OCI-M2 (cell line): Measurements from ENCODE around the gene RBP3.

Experiments used
- DNase-seq: peaks from one replicate; lab custom pipeline; 2025; ENCODE audit not compliant: unreplicated experiment; lab: John Stamatoyannopoulos, UW

The RBP3 gene

GRCh38 chr10:47334466-47335295 is 13.5 kb upstream of the RBP3 start:
- DNase-seq, result no peak

GRCh38 chr10:47335906-47336305 is 12.3 kb upstream of the RBP3 start:
- no peak for DNase-seq

DNA sequence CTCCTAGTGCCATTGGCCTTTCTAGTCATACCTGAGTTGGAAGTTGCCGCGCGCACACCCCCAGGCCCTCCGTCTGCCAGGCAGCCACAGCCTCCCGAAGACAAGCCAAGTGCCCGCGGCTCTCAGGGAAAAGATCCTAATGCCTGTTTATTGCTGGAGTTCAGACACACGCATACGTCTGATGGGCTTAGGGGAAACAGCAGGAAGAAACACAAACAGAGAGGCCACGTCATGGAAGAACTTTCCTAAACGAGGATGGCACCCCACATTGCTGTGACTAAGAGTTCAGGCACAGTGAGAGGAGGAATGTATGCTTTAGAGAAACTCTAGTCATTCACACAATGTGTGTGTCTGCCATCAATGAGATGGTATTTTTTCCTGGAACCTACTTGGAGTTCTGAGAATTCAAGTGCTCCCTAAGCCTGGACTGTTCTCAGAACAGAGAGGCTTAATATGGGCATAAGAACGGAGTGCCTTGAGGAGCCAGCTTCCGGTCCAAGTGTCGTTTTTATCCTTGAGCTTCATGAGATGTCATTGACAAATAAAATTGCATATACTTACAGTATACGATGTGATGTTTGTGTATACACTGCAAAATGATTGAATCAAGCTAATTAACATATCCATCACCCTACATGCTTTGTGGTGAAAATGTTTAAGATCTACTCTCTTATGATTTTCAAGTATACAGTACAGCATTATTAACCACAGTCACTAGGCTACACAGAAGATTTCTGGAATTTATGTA is 11.6 kb upstream of the RBP3 start:
- no peak for DNase-seq

- no peak for DNase-seq
These were observed 10.9 kb upstream of the RBP3 start for GRCh38 chr10:47337310-47337709.

GRCh38 chr10:47339186-47339735 is 8.9 kb upstream of the RBP3 start:
- no peak for DNase-seq

GRCh38 chr10:47339759-47340607 is 8.2 kb upstream of the RBP3 start:
- DNase-seq, result no peak

DNA sequence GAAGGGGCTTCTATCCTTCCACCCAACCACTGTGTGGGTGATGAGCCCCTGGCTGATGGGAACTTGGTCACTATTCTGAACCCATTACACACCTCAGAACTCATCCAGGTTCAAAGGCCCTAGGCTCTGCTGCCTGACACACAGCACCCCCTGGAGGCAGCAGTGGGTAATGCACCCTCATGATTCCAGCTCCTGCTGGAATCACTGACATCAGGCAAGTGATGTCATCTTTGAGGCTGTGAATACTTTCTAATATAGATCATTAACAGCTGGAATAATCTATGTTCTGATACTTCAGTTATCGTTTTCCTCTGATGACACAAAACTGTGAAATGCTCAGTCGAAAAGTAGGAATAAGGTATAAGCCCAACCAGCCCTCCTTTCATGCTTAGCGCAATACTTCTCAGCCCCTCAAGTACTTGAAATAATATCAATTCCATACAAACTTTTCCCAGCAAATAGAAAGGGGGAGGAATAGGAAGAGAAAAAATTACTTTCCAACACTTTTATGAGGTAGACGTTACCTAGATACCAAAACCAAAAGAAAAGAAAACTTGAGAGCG is 7.5 kb upstream of the RBP3 start:
- no peak for DNase-seq

DNA sequence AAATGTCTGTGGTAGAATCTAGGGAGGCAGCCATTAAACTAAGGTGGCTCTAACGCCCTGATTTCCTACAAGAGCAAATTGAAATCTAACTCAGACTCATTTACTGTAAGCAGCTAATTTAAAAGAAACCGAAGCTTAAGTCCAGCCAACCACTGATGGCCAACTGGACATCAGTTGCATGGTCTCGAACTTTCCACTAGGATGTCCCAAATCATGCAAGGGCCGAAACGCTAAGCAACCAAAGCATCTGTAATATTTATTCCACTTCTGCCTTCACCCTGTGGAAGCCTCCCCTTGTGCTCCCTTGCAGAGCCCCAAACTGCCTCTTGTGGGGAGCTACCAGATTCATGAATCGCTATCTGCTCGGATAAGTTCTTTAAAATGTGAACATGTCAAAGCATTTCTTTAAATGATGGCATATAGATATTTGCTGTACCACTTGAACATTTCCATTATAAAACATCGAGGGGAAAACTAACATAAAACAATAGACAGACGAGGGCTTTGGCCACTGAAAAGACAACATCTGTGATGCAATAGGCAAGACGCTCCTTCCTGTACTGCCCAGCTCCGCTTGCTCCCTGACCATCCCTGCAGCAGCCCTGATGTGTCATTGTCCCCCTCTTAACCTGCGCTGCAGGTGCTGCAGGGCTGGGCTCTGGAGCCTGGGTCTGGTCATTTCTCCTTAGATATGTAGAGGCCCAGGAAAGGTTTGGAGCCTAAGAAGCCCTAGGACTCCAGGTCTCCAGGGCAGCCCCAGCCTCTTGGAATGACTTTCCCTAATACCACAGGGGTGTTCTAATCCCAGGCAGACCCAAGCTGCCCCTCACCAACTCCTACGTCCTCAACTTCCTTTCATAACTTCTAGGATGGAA is 2.9 kb upstream of the RBP3 start:
- DNase-seq, result no peak

DNA sequence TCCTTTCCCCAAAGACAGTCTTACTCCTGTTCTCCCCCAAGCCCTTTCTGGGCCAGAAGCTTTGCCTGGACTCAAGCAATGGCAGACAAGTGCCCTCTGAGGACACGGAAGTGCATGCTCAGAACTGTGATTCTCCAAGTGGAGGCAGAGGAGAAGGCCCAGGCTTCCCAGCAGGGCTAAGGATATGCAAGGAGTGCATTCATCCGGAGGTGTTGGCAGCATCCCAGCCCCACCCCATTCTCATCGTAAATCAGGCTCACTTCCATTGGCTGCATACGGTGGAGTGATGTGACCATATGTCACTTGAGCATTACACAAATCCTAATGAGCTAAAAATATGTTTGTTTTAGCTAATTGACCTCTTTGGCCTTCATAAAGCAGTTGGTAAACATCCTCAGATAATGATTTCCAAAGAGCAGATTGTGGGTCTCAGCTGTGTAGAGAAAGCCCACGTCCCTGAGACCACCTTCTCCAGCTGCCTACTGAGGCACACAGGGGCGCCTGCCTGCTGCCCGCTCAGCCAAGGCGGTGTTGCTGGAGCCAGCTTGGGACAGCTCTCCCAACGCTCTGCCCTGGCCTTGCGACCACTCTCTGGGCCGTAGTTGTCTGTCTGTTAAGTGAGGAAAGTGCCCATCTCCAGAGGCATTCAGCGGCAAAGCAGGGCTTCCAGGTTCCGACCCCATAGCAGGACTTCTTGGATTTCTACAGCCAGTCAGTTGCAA is 1.4 kb upstream of the RBP3 start:
- no peak for DNase-seq

DNA sequence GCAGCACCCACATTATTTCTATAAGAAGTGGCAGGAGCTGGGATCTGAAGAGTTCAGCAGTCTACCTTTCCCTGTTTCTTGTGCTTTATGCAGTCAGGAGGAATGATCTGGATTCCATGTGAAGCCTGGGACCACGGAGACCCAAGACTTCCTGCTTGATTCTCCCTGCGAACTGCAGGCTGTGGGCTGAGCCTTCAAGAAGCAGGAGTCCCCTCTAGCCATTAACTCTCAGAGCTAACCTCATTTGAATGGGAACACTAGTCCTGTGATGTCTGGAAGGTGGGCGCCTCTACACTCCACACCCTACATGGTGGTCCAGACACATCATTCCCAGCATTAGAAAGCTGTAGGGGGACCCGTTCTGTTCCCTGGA is 874 bp upstream of the RBP3 start:
- DNase-seq, result no peak

DNA sequence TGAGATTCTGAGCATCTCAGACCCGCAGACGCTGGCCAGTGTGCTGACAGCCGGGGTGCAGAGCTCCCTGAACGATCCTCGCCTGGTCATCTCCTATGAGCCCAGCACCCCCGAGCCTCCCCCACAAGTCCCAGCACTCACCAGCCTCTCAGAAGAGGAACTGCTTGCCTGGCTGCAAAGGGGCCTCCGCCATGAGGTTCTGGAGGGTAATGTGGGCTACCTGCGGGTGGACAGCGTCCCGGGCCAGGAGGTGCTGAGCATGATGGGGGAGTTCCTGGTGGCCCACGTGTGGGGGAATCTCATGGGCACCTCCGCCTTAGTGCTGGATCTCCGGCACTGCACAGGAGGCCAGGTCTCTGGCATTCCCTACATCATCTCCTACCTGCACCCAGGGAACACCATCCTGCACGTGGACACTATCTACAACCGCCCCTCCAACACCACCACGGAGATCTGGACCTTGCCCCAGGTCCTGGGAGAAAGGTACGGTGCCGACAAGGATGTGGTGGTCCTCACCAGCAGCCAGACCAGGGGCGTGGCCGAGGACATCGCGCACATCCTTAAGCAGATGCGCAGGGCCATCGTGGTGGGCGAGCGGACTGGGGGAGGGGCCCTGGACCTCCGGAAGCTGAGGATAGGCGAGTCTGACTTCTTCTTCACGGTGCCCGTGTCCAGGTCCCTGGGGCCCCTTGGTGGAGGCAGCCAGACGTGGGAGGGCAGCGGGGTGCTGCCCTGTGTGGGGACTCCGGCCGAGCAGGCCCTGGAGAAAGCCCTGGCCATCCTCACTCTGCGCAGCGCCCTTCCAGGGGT is 703 bp downstream of the RBP3 start:
- DNase-seq, result no peak

GRCh38 chr10:47349516-47349915 is 1.4 kb downstream of the RBP3 start:
- no peak for DNase-seq

- no peak for DNase-seq
These were observed 1.8 kb downstream of the RBP3 start for GRCh38 chr10:47349941-47350371.

DNA sequence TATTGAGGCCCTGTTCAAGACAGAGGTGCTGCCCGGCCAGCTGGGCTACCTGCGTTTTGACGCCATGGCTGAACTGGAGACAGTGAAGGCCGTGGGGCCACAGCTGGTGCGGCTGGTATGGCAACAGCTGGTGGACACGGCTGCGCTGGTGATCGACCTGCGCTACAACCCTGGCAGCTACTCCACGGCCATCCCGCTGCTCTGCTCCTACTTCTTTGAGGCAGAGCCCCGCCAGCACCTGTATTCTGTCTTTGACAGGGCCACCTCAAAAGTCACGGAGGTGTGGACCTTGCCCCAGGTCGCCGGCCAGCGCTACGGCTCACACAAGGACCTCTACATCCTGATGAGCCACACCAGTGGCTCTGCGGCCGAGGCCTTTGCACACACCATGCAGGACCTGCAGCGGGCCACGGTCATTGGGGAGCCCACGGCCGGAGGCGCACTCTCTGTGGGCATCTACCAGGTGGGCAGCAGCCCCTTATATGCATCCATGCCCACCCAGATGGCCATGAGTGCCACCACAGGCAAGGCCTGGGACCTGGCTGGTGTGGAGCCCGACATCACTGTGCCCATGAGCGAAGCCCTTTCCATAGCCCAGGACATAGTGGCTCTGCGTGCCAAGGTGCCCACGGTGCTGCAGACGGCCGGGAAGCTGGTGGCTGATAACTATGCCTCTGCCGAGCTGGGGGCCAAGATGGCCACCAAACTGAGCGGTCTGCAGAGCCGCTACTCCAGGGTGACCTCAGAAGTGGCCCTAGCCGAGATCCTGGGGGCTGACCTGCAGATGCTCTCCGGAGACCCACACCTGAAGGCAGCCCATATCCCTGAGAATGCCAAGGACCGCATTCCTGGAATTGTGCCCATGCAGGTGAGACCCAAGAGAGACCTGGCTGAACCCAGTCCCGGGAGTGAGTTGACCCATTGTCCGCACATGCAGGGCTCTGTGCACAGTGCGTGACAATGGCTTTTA is 2.8 kb downstream of the RBP3 start:
- no peak for DNase-seq

GRCh38 chr10:47351899-47352815 is 4.0 kb downstream of the RBP3 start:
- no peak for DNase-seq

DNA sequence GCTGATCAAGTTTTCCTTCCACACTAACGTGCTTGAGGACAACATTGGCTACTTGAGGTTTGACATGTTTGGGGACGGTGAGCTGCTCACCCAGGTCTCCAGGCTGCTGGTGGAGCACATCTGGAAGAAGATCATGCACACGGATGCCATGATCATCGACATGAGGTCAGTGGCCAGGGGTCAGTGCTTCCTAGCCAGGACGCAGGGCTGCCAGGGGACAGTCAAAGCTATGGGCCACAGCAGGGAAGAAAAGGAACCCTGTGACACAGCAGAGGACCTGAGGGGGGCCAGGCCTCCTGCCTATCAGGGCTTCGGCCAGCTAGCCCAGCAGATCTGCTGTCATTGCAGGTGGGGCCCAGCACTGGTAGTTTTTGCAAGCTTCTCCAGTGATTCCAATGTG is 5.2 kb downstream of the RBP3 start:
- no peak for DNase-seq
